K562 (cell line): Measurements from ENCODE around the gene EMC8. TPM values are rescaled to one million over a fixed set of nuclear protein-coding genes. Genes with fewer than 3 reads are reported as not detected.
A peak's percentile ranks its signal among the peaks of the same experiment; 100 is the strongest.

ENCODE experiments used
- ATF1 ChIP-seq, 2 experiments: fragments of 450-650 bp in 1 of 2; IDR thresholded peaks; 2 replicates each; pipeline ENCODE4 v1.6.1; 2016; ENCODE audit warnings: missing compliant biosample characterization in 1 of 2, missing genetic modification characterization in 1 of 2
- BRF1 ChIP-seq: IDR thresholded peaks from 3 replicates; pipeline ENCODE4 v1.6.1; 2011; ENCODE audit warnings: borderline replicate concordance, mild to moderate bottlenecking; ENCODE audit not compliant: insufficient read length; ENCODE audit errors: extremely low read depth
- CBX5 ChIP-seq: IDR thresholded peaks from 2 replicates; pipeline ENCODE4 v1.6.1; 2014; ENCODE audit warnings: low read depth, borderline replicate concordance
- DMBX1 ChIP-seq: fragments of 250-450 bp; sonication (Bioruptor Pico); IDR thresholded peaks from 2 replicates; pipeline ENCODE4 v1.8.0; 2022; ENCODE audit warnings: inconsistent platforms, mild to moderate bottlenecking, moderate library complexity, borderline replicate concordance
- ELF2 ChIP-seq: fragments of 250-450 bp; sonication (Bioruptor Pico); IDR thresholded peaks from 2 replicates; pipeline ENCODE4 v1.5.0; 2021; ENCODE audit warnings: mild to moderate bottlenecking
- JUND ChIP-seq, 2 experiments: IDR thresholded peaks; 2 replicates in 1 of 2; 3 replicates in 1 of 2; pipeline ENCODE4 v1.6.1; 2011; ENCODE audit warnings: borderline replicate concordance in 2 of 2, low read depth in 2 of 2, low read length in 2 of 2, improper control_type of control experiment in 1 of 2, missing biosample characterization in 1 of 2, missing genetic modification characterization in 1 of 2, missing genetic modification reagents in 1 of 2
- KLF16 ChIP-seq: IDR thresholded peaks from 2 replicates; pipeline ENCODE4 v1.6.1; 2016; ENCODE audit warnings: antibody characterized with exemption
- NKRF ChIP-seq: fragments of 450-650 bp; IDR thresholded peaks from 2 replicates; pipeline ENCODE4 v1.6.1; 2016; ENCODE audit warnings: borderline replicate concordance
- SMARCE1 ChIP-seq: fragments of 450-650 bp; IDR thresholded peaks from 2 replicates; pipeline ENCODE4 v1.7.1; 2016; ENCODE audit warnings: mild to moderate bottlenecking
- polyA plus RNA-seq, 8 experiments: library from polyadenylated mRNA; depleted of rRNA in 4 of 8; stranded (reverse) in 5 of 8; unstranded in 3 of 8; fragments of >200 nt; fragmentation: Nextera tagmentation in 2 of 8; fragmentation: Illumina TruSeq in 1 of 8; extraction: Ambion mirVana in 2 of 8; extraction: Trizol in 1 of 8; gene quantifications; 2 replicates each; pipeline versions ENCODE4 v1.2.1 to v1.2.3, GENCODE V29; 2011 to 2014; ENCODE audit warnings: inconsistent platforms in 1 of 8, missing spikeins in 1 of 8
- total RNA-seq, 7 experiments: library from RNA; depleted of rRNA in 6 of 7; stranded (reverse); fragments of >200 nt in 6 of 7; fragmentation: Illumina TruSeq in 2 of 7; extraction: Trizol in 2 of 7; gene quantifications; 2 replicates each; pipeline versions ENCODE4 v1.2.1 to v1.2.3, GENCODE V29; 2011 to 2021; ENCODE audit warnings: low replicate concordance in 1 of 7

Gene EMC8
- total and polyA plus RNA-seq, 9 of the 15 experiments (the other 6 are each of a cell fraction or from before 2014, with no cell fraction given): 11.4 to 81.8 (median 48.6) TPM

- TF ChIP-seq ATF1 (CRISPR knock-in tag; IDR thresholded peaks at IDR 0.05) (no peak), ATF1 (tag; IDR thresholded peaks at IDR 0.05) (peak; percentile 9; the same call in 1 of the 2 replicates), DMBX1 (CRISPR knock-in tag) (no peak), ELF2 (no peak), KLF16 (no peak), BRF1 (no peak), CBX5 (no peak), SMARCE1 (0 out of 2 replicates have a peak, but pooled peaks have one; percentile 9), NKRF (0 out of 2 replicates have a peak, but pooled peaks have one; percentile 56), JUND (IDR thresholded peaks at IDR 0.05; ENCODE audit: borderline replicate concordance, low read depth, low read length) (no peak), JUND (tag; IDR thresholded peaks at IDR 0.05; ENCODE audit: borderline replicate concordance, low read depth, low read length) (no peak)
Observed at GRCh38 chr16:85800321-85800669, 951 bp upstream of the EMC8 start (continued).
